CD4-positive, alpha-beta memory T cell (primary cell): ENCODE results near the gene RNF220. TPM values are rescaled to one million over a fixed set of nuclear protein-coding genes. Genes with fewer than 3 reads are reported as not detected.
A peak's percentile ranks its signal among the peaks of the same experiment; 100 is the strongest.
"Not testable (repeated sequence)": the region's sequence is repeated elsewhere in the genome, so short reads cannot be mapped to it uniquely, and the experiment has no call there.

Experiments used
- CTCF ChIA-PET: fragments of 350-600 bp; sonication (Branson Sonifier 250); formaldehyde crosslinking; loops from one replicate; lab custom pipeline; 2021; ENCODE audit warnings: inconsistent platforms; ENCODE audit not compliant: partially characterized antibody; lab: Charles Lee
- POLR2A ChIA-PET: fragments of 350-600 bp; sonication (Branson Sonifier 250); formaldehyde crosslinking; loops from one replicate; lab custom pipeline; 2021; ENCODE audit not compliant: partially characterized antibody; lab: Charles Lee
- DNase-seq, 5 donors: peaks; one replicate each; pipeline versions ENCODE4 v3.0.0 to v3.0.0-alpha.2; 2020 to 2022; ENCODE audit warnings: mixed read lengths in 1 of 5
- H3K27ac ChIP-seq: one replicate; pipeline ENCODE4 v1.7.0; 2013; ENCODE audit warnings: low read depth, low read length
- H3K27me3 ChIP-seq: 2 replicates; pipeline ENCODE4 v1.7.0; 2013; ENCODE audit warnings: mild to moderate bottlenecking, low read length, moderate library complexity; ENCODE audit not compliant: insufficient read depth
- H3K36me3 ChIP-seq: 2 replicates; pipeline ENCODE4 v1.7.0; 2013; ENCODE audit warnings: mild to moderate bottlenecking, low read length, moderate library complexity; ENCODE audit not compliant: insufficient read depth
- H3K4me1 ChIP-seq: 2 replicates; pipeline ENCODE4 v1.7.0; 2013; ENCODE audit warnings: mild to moderate bottlenecking, low read length, moderate library complexity; ENCODE audit not compliant: insufficient read depth
- H3K4me3 ChIP-seq, 2 donors: one replicate each; pipeline ENCODE4 v1.7.0; 2013; ENCODE audit warnings: low read length in 2 of 2, mild to moderate bottlenecking in 1 of 2
- H3K9me3 ChIP-seq, 2 donors: one replicate each; pipeline ENCODE4 v1.7.0; 2013; ENCODE audit warnings: low read length in 2 of 2, control low read depth in 1 of 2; ENCODE audit not compliant: control insufficient read depth in 1 of 2
- H3K27ac Mint-ChIP-seq, 7 donors: one replicate each; pipeline ENCODE4 v1.8.0; 2020 to 2021; ENCODE audit warnings: mixed read lengths in 7 of 7, mild to moderate bottlenecking in 6 of 7, inconsistent platforms in 3 of 7, moderate library complexity in 3 of 7
- H3K27me3 Mint-ChIP-seq, 2 donors: one replicate each; pipeline ENCODE4 v1.8.0; 2020 to 2021; ENCODE audit warnings: mixed read lengths in 2 of 2
- H3K36me3 Mint-ChIP-seq, 2 donors: one replicate each; pipeline ENCODE4 v1.8.0; 2020 to 2021; ENCODE audit warnings: mixed read lengths in 2 of 2, inconsistent platforms in 1 of 2, mild to moderate bottlenecking in 1 of 2
- H3K4me1 Mint-ChIP-seq, 4 donors: one replicate each; pipeline ENCODE4 v1.8.0; 2020 to 2021; ENCODE audit warnings: mixed read lengths in 4 of 4, mild to moderate bottlenecking in 1 of 4
- H3K4me3 Mint-ChIP-seq, 8 donors: one replicate each; pipeline ENCODE4 v1.8.0; 2020 to 2021; ENCODE audit warnings: mixed read lengths in 8 of 8, mild to moderate bottlenecking in 7 of 8, moderate library complexity in 6 of 8, inconsistent platforms in 3 of 8
- H3K9me3 Mint-ChIP-seq, 8 donors: one replicate each; pipeline ENCODE4 v1.8.0; 2020 to 2021; ENCODE audit warnings: mixed read lengths in 8 of 8, mild to moderate bottlenecking in 5 of 8, inconsistent platforms in 3 of 8, moderate library complexity in 1 of 8
- intact Hi-C: fragments of 100-400 bp; cut with micrococcal nuclease; formaldehyde crosslinking; loops from one replicate; pipeline ENCODE4 v1.15.1; 2023
- polyA plus RNA-seq, 2 donors: library from polyadenylated mRNA; unstranded; fragments of 300-500 nt; fragmentation: Illumina TruSeq; gene quantifications; one replicate each; pipeline ENCODE4 v1.2.3, GENCODE V29; 2021
- total RNA-seq, 2 experiments: library from RNA; stranded (reverse); gene quantifications; one replicate each; pipeline ENCODE4 v1.2.3, GENCODE V29; 2021

Gene RNF220
- total and polyA plus RNA-seq, 4 experiments from 2014 or later: 74.7 to 125 (median 111) TPM

- H3K9me3 ChIP-seq: no peaks in the 10 kb centered on the region
- Mint-ChIP-seq H3K36me3 (no peaks in the 10 kb centered on the region), H3K9me3 (peaks cover 0 to 2% (median 0%) of the 10 kb centered on the region in 8 donors), H3K4me3 (no peak overlapping the region), H3K27me3 (peaks cover 0 to 3% of the 10 kb centered on the region in 2 donors), H3K4me1 (peaks cover 4 to 19% (median 11%) of the 10 kb centered on the region in 4 donors), H3K27ac (peak overlapping the region in 1 of 7 donors; percentile 17)
- no peak overlapping the region for H3K27ac ChIP-seq
- DNase-seq: no peak
- H3K4me1 ChIP-seq: peaks cover 12% of the 10 kb centered on the region
- intact Hi-C loops: no loop called here
- H3K4me3 ChIP-seq: no peak overlapping the region
- ChIA-PET POLR2A (interaction anchor here (2.3 kb wide), 1 partner anchor 21 kb away, joined by 12 read pairs; the partner anchor contains the start of genes ARMH1 and TMEM53), CTCF (interaction anchor here (1.6 to 2.9 kb wide), 3 partner anchors 9 to 22 kb away, joined by 5 to 13 read pairs (median 6); no protein-coding TSS in a partner anchor)
- no peaks in the 10 kb centered on the region for H3K27me3 ChIP-seq
- H3K36me3 ChIP-seq: no peaks in the 10 kb centered on the region
Observed at GRCh38 chr1:44695671-44696070, 290.6 kb downstream of the RNF220 start.

DNA sequence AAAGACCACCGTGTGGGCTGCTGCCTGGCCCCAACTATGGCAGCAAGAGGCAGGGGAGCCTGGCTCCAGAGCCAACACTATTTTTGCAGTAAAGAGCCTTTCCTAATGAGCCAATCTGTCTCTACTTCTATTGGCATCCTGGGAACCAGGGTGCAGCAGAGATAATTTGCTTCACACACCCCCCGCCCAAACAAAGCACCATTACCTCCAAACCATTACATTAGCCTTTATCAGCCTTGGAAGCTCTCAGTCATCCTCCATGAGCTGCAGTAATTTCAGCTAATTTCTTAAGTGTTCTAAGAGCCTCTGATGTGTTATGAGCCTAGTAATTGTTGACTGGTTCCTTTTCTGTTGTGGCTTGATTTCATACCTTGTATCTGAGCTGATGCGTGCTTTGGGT is 291.0 kb downstream of the RNF220 start:
- Histone ChIP-seq H3K36me3 (no peaks in the 10 kb centered on the region), H3K4me3 (no peak overlapping the region), H3K27me3 (no peaks in the 10 kb centered on the region), H3K9me3 (no peaks in the 10 kb centered on the region), H3K27ac (no peak overlapping the region), H3K4me1 (peaks cover 12% of the 10 kb centered on the region)
- Mint-ChIP-seq H3K27ac (peak overlapping the region in 3 of 7 donors; percentile 17 to 57 (median 29)), H3K4me1 (peaks cover 4 to 19% (median 11%) of the 10 kb centered on the region in 4 donors), H3K4me3 (no peak overlapping the region), H3K9me3 (peaks cover 0 to 2% (median 0%) of the 10 kb centered on the region in 8 donors), H3K27me3 (peaks cover 0 to 3% of the 10 kb centered on the region in 2 donors), H3K36me3 (no peaks in the 10 kb centered on the region)
- POLR2A ChIA-PET: interaction anchor here (0.8 to 2.3 kb wide), 8 partner anchors 17 to 804 kb away, joined by 3 to 15 read pairs (median 4); partner anchors contain the start of genes ARMH1, CCDC163, MMACHC and RPS8
- intact Hi-C loops: no loop called here
- no peak for DNase-seq
- CTCF ChIA-PET: interaction anchor here (1.0 to 2.9 kb wide), 10 partner anchors 9 to 44 kb away, joined by 3 to 13 read pairs (median 4); partner anchors contain the start of genes ARMH1, RNU5D-1 and TMEM53

DNA sequence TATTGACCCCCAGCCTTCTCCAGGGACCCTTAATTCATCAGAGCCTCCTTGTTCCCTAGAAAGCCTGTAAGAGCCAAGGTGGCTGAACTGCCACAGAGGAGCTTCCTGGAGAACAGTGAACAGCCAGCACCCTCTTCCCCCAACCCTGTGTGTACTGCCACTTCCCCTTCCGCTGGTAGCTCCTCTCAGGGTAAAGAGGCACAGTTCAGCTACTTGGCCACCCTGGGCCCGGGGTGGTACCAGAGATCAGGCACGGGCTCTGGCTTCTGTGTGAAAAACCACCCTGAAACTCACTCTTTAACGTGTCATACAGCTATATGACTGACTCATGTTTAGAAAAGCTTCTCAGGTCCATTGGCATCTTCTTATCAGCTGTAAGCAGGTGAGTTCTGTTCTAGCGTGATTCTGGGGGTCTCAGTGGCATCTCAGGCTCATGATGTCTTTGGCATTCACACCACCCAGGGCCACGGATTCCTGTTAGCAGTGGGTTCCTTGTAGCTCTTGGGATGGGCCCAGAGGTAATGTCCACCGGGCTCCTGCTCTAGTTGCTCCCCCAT is 291.8 kb downstream of the RNF220 start:
- no peaks in the 10 kb centered on the region for H3K9me3 Mint-ChIP-seq
- DNase-seq: peak in 2 of 5 donors; percentile 29 to 43
- Histone ChIP-seq H3K4me3 (no peak overlapping the region), H3K27ac (no peak overlapping the region), H3K36me3 (no peaks in the 10 kb centered on the region), H3K9me3 (no peaks in the 10 kb centered on the region), H3K27me3 (no peaks in the 10 kb centered on the region), H3K4me1 (peaks cover 12% of the 10 kb centered on the region)
- CTCF ChIA-PET: interaction anchor here (1.0 to 2.9 kb wide), 11 partner anchors 10 to 44 kb away, joined by 3 to 13 read pairs (median 4); partner anchors contain the start of genes ARMH1, RNU5D-1 and TMEM53
- H3K36me3 Mint-ChIP-seq: no peaks in the 10 kb centered on the region
- H3K4me1 Mint-ChIP-seq: peaks cover 4 to 19% (median 11%) of the 10 kb centered on the region in 4 donors
- H3K27ac Mint-ChIP-seq: peak overlapping the region; percentile 27 to 88 (median 84)
- intact Hi-C loops: no loop called here
- H3K27me3 Mint-ChIP-seq: no peaks in the 10 kb centered on the region
- POLR2A ChIA-PET: interaction anchor here (0.8 to 2.3 kb wide), 8 partner anchors 18 to 803 kb away, joined by 3 to 15 read pairs (median 4); partner anchors contain the start of genes ARMH1, CCDC163, MMACHC and RPS8
- peak overlapping the region in 4 of 8 donors; percentile 29 to 83 (median 52) for H3K4me3 Mint-ChIP-seq

DNA sequence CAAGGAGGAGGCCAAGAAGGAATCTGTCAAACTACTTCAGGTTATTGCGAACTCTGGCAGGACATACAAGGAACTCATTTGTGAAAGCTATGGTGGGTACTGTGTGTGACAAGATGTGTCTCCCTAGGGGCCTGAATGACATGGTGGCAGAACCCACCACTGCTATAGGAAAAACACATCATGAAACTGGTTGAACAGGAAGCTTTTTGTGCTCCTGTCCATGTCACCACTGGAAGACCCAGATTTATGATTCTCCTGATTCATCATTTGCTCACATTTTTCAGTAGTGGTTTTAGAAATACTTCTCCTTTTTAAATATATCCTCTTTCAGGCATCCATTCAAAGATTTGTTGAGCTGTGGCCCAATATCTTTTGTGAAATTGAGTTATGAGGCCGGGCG is 293.1 kb downstream of the RNF220 start:
- no peak for DNase-seq
- H3K36me3 Mint-ChIP-seq: no peaks in the 10 kb centered on the region

GRCh38 chr1:44699375-44699774 is 294.3 kb downstream of the RNF220 start:
- intact Hi-C loops, H3K4me3 ChIP-seq, H3K4me3 Mint-ChIP-seq, H3K27me3 ChIP-seq, H3K27ac Mint-ChIP-seq, H3K36me3 Mint-ChIP-seq, DNase-seq, H3K36me3 ChIP-seq, POLR2A ChIA-PET, H3K27ac ChIP-seq, H3K27me3 Mint-ChIP-seq, H3K9me3 Mint-ChIP-seq, H3K9me3 ChIP-seq: not testable (repeated sequence)
- CTCF ChIA-PET: interaction anchor here (0.7 to 1.9 kb wide), 2 partner anchors 8 to 9 kb away, joined by 3 to 5 read pairs; no protein-coding TSS in a partner anchor
- H3K4me1 Mint-ChIP-seq: peaks cover 4 to 19% (median 10%) of the 10 kb centered on the region in 4 donors
- peaks cover 12% of the 10 kb centered on the region for H3K4me1 ChIP-seq

More for the DNA sequence above, 293.1 kb downstream of the RNF220 start:
- intact Hi-C loops: no loop called here
- POLR2A ChIA-PET: interaction anchor here (1.6 kb wide), 1 partner anchor 23 kb away, joined by 4 read pairs; no protein-coding TSS in a partner anchor
- Mint-ChIP-seq H3K4me1 (peaks cover 4 to 19% (median 11%) of the 10 kb centered on the region in 4 donors), H3K9me3 (no peaks in the 10 kb centered on the region), H3K4me3 (no peak overlapping the region), H3K27me3 (no peaks in the 10 kb centered on the region), H3K27ac (no peak overlapping the region)
- H3K9me3 ChIP-seq: no peaks in the 10 kb centered on the region
- no peaks in the 10 kb centered on the region for H3K36me3 ChIP-seq
- CTCF ChIA-PET: interaction anchor here (1.4 to 2.9 kb wide), 3 partner anchors 9 to 41 kb away, joined by 3 to 13 read pairs (median 5); no protein-coding TSS in a partner anchor
- H3K27me3 ChIP-seq: no peaks in the 10 kb centered on the region
- no peak overlapping the region for H3K4me3 ChIP-seq
- peaks cover 12% of the 10 kb centered on the region for H3K4me1 ChIP-seq
- H3K27ac ChIP-seq: no peak overlapping the region

DNA sequence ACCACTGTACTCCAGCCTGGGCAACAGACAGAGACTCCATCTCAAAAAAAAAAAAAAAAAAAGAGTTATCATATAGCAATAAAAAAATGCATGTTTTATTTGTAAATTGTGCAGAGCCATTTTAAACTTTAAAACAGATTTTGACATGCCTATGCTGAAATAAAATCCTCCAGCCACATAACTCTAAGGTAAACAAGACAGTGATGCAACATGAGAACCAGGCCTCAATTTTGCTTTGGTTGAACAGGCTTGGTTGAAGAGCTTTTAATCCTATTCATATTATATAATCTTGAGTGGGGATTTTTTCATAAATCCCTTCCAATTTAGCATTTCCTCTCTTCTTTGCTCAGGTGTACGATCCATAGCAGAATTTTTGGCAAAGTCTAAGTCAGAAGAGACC is 295.5 kb downstream of the RNF220 start:
- H3K27me3 Mint-ChIP-seq: no peaks in the 10 kb centered on the region
- POLR2A ChIA-PET: no interaction called here
- CTCF ChIA-PET: no interaction called here
- Histone ChIP-seq H3K27ac (no peak overlapping the region), H3K4me1 (peaks cover 12% of the 10 kb centered on the region), H3K36me3 (no peaks in the 10 kb centered on the region), H3K4me3 (no peak overlapping the region), H3K9me3 (no peaks in the 10 kb centered on the region), H3K27me3 (no peaks in the 10 kb centered on the region)
- no peaks in the 10 kb centered on the region for H3K36me3 Mint-ChIP-seq
- H3K4me3 Mint-ChIP-seq: no peak overlapping the region
- peaks cover 4 to 19% (median 10%) of the 10 kb centered on the region in 4 donors for H3K4me1 Mint-ChIP-seq
- intact Hi-C loops: no loop called here
- no peak for DNase-seq
- H3K27ac Mint-ChIP-seq: no peak overlapping the region
- no peaks in the 10 kb centered on the region for H3K9me3 Mint-ChIP-seq

DNA sequence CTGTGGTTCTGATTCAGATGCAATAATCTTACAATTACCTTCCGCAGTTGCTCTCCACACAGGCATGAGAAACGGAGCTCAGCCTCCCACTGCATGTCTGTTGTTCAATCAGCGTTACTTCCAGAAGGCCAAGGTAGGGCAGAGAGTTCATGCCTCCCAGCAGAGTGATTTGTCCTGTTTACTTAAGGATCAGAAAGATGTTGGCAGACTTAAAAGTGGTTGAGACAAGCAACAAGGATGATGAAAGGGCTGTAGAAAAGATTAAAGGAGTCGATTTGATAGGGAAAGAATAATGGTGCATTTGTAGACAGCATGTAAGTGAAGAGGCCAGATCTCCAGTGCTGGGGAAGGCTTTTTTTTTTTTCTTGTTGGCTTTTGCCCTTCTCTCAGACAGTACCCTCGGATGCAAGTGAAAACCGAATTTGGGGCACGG is 296.1 kb downstream of the RNF220 start:
- no peaks in the 10 kb centered on the region for H3K27me3 Mint-ChIP-seq
- no peaks in the 10 kb centered on the region for H3K36me3 Mint-ChIP-seq
- Histone ChIP-seq H3K36me3 (no peaks in the 10 kb centered on the region), H3K27me3 (no peaks in the 10 kb centered on the region), H3K9me3 (no peaks in the 10 kb centered on the region), H3K27ac (no peak overlapping the region), H3K4me1 (peaks cover 12% of the 10 kb centered on the region), H3K4me3 (no peak overlapping the region)
- no peak for DNase-seq
- intact Hi-C loops: no loop called here
- H3K4me1 Mint-ChIP-seq: peaks cover 4 to 15% (median 10%) of the 10 kb centered on the region in 4 donors
- POLR2A ChIA-PET: no interaction called here
- CTCF ChIA-PET: no interaction called here
- no peaks in the 10 kb centered on the region for H3K9me3 Mint-ChIP-seq
- H3K4me3 Mint-ChIP-seq: no peak overlapping the region
- no peak overlapping the region for H3K27ac Mint-ChIP-seq
